ENCODE measurements around the gene WWOX.

The WWOX gene

DNA sequence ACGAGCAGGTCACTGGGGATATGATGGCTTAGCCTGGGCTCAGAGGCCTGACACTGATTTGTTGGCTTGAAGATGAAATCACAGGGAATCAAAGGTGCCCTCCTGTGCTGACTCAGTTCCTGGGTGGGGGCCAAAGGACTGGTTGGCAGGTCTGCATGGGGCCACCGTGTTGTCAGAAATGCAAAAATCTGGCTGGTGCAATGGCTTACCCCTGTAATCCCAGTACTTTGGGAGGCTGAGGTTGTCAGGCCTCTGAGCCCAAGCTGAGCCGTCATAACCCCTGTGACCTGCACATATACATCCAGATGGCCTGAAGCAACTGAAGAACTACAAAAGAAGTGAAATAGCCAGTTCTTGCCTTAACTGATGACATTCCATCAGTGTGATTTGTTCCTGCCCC is 314.2 kb downstream of the WWOX start:
- no peak for ATAC-seq
- TF ChIP-seq ZC3H10 (CRISPR knock-in tag; IDR thresholded peaks at IDR 0.05) = no peak
- no peak for TF ChIP-seq PPARA (CRISPR knock-in tag; IDR thresholded peaks at IDR 0.05; ENCODE audit: borderline replicate concordance)
- no peak for TF ChIP-seq ZNF70 (CRISPR knock-in tag; IDR thresholded peaks at IDR 0.05)
- no peak for TF ChIP-seq ZFP3 (CRISPR knock-in tag; IDR thresholded peaks at IDR 0.05)
- no peak for TF ChIP-seq ESRRG (CRISPR knock-in tag; IDR thresholded peaks at IDR 0.05)

DNA sequence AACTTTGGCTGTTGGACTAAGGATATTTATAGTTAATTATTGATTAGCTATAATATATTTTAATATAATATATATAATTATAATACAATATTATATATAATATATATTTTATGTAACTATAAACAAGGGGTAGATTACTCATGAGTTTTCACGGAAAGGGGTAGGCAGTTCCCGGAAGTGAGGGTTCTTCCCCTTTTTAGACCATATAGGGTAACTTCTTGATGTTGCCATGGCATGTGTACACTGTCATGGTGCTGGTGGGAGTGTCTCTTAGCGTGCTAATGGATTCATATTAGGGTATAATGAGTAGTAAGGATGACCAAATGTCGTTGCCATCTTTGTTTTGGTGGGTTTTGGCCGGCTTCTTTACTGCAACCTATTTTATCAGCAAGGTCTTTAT is 315.6 kb downstream of the WWOX start:
- ATAC-seq = no peak
- TF ChIP-seq CREB5 (CRISPR knock-in tag; IDR thresholded peaks at IDR 0.05; ENCODE audit: low read depth) = no peak
- TF ChIP-seq ZFP3 (CRISPR knock-in tag; IDR thresholded peaks at IDR 0.05) = no peak
- no peak for TF ChIP-seq ZFP30 (CRISPR knock-in tag; IDR thresholded peaks at IDR 0.05)
- no peak for TF ChIP-seq ZNF565 (CRISPR knock-in tag; conservative IDR thresholded peaks at IDR 0.05; ENCODE audit: low read depth)
- no peak for TF ChIP-seq BACH2 (CRISPR knock-in tag; IDR thresholded peaks at IDR 0.05; ENCODE audit: borderline replicate concordance)
- TF ChIP-seq PPARA (CRISPR knock-in tag; IDR thresholded peaks at IDR 0.05; ENCODE audit: borderline replicate concordance) = no peak
- TF ChIP-seq, protein P1, sequence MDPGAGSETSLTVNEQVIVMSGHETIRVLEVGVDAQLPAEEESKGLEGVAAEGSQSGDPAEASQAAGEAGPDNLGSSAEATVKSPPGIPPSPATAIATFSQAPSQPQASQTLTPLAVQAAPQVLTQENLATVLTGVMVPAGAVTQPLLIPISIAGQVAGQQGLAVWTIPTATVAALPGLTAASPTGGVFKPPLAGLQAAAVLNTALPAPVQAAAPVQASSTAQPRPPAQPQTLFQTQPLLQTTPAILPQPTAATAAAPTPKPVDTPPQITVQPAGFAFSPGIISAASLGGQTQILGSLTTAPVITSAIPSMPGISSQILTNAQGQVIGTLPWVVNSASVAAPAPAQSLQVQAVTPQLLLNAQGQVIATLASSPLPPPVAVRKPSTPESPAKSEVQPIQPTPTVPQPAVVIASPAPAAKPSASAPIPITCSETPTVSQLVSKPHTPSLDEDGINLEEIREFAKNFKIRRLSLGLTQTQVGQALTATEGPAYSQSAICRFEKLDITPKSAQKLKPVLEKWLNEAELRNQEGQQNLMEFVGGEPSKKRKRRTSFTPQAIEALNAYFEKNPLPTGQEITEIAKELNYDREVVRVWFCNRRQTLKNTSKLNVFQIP (CRISPR knock-in tag; IDR thresholded peaks at IDR 0.05; ENCODE audit: borderline replicate concordance, low read depth) = no peak
- no peak for TF ChIP-seq ARNTL (CRISPR knock-in tag; IDR thresholded peaks at IDR 0.05; ENCODE audit: borderline replicate concordance, low read depth)
- TF ChIP-seq PATZ1 (CRISPR knock-in tag; IDR thresholded peaks at IDR 0.05; ENCODE audit: borderline replicate concordance) = no peak
- TF ChIP-seq CSDC2 (CRISPR knock-in tag; IDR thresholded peaks at IDR 0.05) = no peak

DNA sequence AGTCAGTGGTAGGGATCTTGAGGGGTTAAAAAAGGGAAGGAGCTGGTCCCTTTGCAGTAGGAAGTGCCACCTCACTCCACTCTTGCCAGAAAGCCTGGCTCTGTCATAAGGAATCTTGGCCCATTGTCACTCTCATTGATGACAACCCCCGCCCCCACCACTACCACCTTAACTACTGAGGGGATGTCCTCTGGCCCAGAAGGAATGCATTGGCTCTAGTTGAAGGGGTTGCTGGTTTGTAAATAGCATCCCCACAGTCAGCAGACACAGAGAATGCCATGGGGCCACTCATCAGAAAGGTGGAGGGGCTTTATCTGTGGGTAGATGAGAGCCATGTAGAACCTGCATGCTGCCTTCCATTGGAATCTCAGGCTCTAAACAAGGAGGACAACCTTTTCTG is 316.2 kb downstream of the WWOX start:
- no peak for ATAC-seq
- no peak for TF ChIP-seq CSDC2 (CRISPR knock-in tag; IDR thresholded peaks at IDR 0.05)
- TF ChIP-seq TOX (CRISPR knock-in tag; IDR thresholded peaks at IDR 0.05; ENCODE audit: borderline replicate concordance) = no peak
- TF ChIP-seq ZFP3 (CRISPR knock-in tag; IDR thresholded peaks at IDR 0.05) = no peak
- TF ChIP-seq, protein P1 (CRISPR knock-in tag; IDR thresholded peaks at IDR 0.05; ENCODE audit: borderline replicate concordance, low read depth) = no peak

DNA sequence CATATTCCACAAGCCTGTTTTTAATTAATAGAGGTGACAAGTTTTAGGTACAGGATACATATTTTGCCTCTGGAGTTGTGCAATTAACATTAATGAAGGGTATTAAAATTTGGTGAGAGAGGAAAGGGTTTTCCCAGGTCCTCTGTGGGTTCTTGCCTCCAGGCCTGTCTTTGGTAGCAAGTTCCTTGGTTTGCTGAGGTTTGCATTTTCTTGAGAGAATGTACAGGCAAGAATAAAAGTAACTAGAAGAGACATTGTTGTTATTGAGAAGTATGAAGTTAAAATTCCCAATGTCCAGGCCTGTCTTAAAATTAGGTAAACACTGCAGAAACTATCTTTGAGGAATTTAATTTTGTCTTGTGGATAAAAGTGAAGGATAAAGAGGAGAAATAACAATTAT is 316.9 kb downstream of the WWOX start:
- no peak for TF ChIP-seq ZFP3 (CRISPR knock-in tag; IDR thresholded peaks at IDR 0.05)
- TF ChIP-seq, protein P2, sequence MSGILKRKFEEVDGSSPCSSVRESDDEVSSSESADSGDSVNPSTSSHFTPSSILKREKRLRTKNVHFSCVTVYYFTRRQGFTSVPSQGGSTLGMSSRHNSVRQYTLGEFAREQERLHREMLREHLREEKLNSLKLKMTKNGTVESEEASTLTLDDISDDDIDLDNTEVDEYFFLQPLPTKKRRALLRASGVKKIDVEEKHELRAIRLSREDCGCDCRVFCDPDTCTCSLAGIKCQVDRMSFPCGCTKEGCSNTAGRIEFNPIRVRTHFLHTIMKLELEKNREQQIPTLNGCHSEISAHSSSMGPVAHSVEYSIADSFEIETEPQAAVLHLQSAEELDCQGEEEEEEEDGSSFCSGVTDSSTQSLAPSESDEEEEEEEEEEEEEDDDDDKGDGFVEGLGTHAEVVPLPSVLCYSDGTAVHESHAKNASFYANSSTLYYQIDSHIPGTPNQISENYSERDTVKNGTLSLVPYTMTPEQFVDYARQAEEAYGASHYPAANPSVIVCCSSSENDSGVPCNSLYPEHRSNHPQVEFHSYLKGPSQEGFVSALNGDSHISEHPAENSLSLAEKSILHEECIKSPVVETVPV (CRISPR knock-in tag; IDR thresholded peaks at IDR 0.05) = no peak
- TF ChIP-seq OSR1 (CRISPR knock-in tag; IDR thresholded peaks at IDR 0.05) = no peak
- TF ChIP-seq ZNF8 (CRISPR knock-in tag; IDR thresholded peaks at IDR 0.05) = no peak
- no peak for TF ChIP-seq BACH2 (CRISPR knock-in tag; IDR thresholded peaks at IDR 0.05; ENCODE audit: borderline replicate concordance)
- TF ChIP-seq RARB (CRISPR knock-in tag; IDR thresholded peaks at IDR 0.05) = no peak
- no peak for TF ChIP-seq GLIS3 (CRISPR knock-in tag; IDR thresholded peaks at IDR 0.05)
- no peak for TF ChIP-seq ZC3H10 (CRISPR knock-in tag; IDR thresholded peaks at IDR 0.05)
- no peak for TF ChIP-seq ESRRG (CRISPR knock-in tag; IDR thresholded peaks at IDR 0.05)
- no peak for TF ChIP-seq PATZ1 (CRISPR knock-in tag; IDR thresholded peaks at IDR 0.05; ENCODE audit: borderline replicate concordance)
- no peak for TF ChIP-seq ARNTL (CRISPR knock-in tag; IDR thresholded peaks at IDR 0.05; ENCODE audit: borderline replicate concordance, low read depth)
- no peak for TF ChIP-seq ISL1 (CRISPR knock-in tag; IDR thresholded peaks at IDR 0.05)
- TF ChIP-seq ZFP30 (CRISPR knock-in tag; IDR thresholded peaks at IDR 0.05) = no peak

More for the DNA sequence above, 316.9 kb downstream of the WWOX start:
- ATAC-seq = no peak

Data from SK-N-SH treated with all-trans-retinoic acid at 6 μM for 48 hours (cell line).